Measurements from ENCODE around the gene CYTL1. TPM values are rescaled to one million over a fixed set of nuclear protein-coding genes. Genes with fewer than 3 reads are reported as not detected.

Gene CYTL1
- total RNA-seq, 6 experiments from 2014 or later, result not detected

DNA sequence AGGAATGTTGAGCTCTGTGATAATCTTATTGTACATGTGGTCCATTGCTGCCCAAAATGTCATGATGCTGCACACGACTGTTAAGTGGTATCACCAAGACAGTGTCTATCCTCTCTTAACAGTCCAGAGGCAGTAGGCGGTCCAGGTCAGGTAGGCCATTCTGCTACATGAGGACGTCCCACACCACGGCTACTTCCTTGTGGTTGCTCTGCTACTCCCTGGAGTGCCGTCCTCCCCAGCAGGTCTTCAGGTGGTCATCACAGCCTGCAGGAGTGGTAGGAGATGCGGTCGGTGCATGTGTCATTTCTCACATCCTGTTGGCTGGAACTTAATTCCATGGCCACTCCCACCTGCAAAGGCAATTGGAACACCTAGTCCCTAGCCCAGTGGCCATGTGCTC lies 20.5 kb upstream of the CYTL1 start:
- H3K36me3 Mint-ChIP-seq (ENCODE audit: low read depth), result no peaks in the 10 kb centered on the region
- DNase-seq, result no peak
- no peaks in the 10 kb centered on the region for H3K9me3 Mint-ChIP-seq
- peaks cover 22% of the 10 kb centered on the region for H3K27me3 Mint-ChIP-seq (ENCODE audit: insufficient read depth)
- TF ChIP-seq, protein P1, sequence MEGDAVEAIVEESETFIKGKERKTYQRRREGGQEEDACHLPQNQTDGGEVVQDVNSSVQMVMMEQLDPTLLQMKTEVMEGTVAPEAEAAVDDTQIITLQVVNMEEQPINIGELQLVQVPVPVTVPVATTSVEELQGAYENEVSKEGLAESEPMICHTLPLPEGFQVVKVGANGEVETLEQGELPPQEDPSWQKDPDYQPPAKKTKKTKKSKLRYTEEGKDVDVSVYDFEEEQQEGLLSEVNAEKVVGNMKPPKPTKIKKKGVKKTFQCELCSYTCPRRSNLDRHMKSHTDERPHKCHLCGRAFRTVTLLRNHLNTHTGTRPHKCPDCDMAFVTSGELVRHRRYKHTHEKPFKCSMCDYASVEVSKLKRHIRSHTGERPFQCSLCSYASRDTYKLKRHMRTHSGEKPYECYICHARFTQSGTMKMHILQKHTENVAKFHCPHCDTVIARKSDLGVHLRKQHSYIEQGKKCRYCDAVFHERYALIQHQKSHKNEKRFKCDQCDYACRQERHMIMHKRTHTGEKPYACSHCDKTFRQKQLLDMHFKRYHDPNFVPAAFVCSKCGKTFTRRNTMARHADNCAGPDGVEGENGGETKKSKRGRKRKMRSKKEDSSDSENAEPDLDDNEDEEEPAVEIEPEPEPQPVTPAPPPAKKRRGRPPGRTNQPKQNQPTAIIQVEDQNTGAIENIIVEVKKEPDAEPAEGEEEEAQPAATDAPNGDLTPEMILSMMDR (IDR thresholded peaks at IDR 0.05), result no peak
- H3K27ac Mint-ChIP-seq, result no peak overlapping the region
- H3K4me3 Mint-ChIP-seq, result no peak overlapping the region
- peaks cover 31% of the 10 kb centered on the region for H3K4me1 Mint-ChIP-seq (ENCODE audit: low read depth)

DNA sequence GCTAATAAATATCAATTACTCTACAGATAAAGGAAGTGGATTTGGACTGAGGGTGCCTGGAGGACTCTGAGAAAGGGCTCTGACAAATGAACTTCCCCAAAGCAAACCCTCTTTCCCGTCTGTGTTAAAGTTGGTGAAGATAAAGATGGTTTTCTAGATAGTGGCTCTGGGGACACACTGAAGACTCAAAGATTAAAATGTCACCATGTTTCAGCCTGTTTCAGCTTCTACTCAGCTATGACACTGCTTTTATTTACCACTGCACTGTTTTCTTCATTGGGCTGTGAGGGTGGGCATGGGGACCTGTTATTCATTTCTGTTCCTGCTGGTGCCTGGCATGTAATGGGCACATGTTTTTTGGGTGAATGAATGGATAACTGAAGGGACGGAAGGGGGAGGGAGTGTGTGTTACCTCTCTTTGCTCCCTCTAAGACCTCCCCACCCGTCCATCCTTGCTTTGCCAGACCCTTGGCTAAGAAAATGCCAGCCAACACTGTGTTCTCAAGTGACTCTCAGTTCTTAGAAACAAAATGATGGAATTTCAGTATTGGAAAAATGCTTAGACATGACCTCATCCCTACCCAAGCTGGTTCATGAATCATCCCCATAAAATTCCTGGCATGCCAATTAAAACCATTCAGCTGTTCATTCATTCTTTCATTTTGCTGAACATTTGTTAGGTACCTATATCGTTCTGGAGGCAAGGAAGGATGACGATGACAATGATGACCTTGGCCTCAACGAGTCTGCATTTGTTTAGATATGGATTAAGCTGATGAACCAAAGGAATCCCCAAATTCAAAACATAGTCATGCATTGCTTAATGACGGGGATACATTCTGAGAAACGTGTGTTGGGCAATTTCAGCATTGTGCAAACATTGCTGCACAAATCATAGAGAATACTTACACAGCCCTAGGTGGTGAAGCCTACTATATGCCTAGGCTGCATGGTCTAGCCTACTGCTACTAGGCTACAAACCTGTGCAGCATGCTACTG lies 18.6 kb upstream of the CYTL1 start:
- TF ChIP-seq, protein P1 (IDR thresholded peaks at IDR 0.05), result no peak
- no peaks in the 10 kb centered on the region for H3K36me3 Mint-ChIP-seq (ENCODE audit: low read depth)
- H3K27me3 Mint-ChIP-seq (ENCODE audit: insufficient read depth), result peaks cover 15% of the 10 kb centered on the region; the same call in 1 of the 2 replicates
- H3K4me1 Mint-ChIP-seq (ENCODE audit: low read depth), result peaks cover 47% of the 10 kb centered on the region
- DNase-seq, result peak; percentile 94
- H3K4me3 Mint-ChIP-seq, result peak overlapping the region; percentile 57; the same call in 1 of the 2 replicates
- peak overlapping the region; percentile 78 for H3K27ac Mint-ChIP-seq
- no peaks in the 10 kb centered on the region for H3K9me3 Mint-ChIP-seq

DNA sequence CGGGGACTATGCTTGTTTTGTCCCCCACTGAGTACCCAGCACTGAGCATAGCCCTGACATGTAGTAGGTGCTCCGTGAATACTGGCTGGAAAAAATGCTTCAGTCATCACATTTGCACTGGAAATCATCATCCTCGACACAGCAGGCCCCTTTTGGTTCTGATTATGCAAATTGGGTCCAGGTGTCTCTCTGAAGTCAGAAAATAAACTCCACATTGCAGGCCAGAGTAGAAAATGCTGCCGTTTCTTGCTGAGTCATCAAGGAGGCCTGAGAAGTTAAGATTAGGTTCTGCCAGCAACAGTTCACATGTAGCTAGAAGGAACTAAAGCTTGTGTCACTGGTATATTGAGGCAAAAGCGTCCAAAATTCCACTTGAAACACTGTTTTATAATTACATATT lies 17.0 kb upstream of the CYTL1 start:
- peaks cover 47% of the 10 kb centered on the region for H3K4me1 Mint-ChIP-seq (ENCODE audit: low read depth)
- DNase-seq, result peak; percentile 7
- peaks cover 12% of the 10 kb centered on the region; the same call in 1 of the 2 replicates for H3K27me3 Mint-ChIP-seq (ENCODE audit: insufficient read depth)
- H3K36me3 Mint-ChIP-seq (ENCODE audit: low read depth), result no peaks in the 10 kb centered on the region
- H3K27ac Mint-ChIP-seq, result no peak overlapping the region
- H3K9me3 Mint-ChIP-seq, result no peaks in the 10 kb centered on the region
- TF ChIP-seq, protein P1 (IDR thresholded peaks at IDR 0.05), result no peak
- no peak overlapping the region for H3K4me3 Mint-ChIP-seq

DNA sequence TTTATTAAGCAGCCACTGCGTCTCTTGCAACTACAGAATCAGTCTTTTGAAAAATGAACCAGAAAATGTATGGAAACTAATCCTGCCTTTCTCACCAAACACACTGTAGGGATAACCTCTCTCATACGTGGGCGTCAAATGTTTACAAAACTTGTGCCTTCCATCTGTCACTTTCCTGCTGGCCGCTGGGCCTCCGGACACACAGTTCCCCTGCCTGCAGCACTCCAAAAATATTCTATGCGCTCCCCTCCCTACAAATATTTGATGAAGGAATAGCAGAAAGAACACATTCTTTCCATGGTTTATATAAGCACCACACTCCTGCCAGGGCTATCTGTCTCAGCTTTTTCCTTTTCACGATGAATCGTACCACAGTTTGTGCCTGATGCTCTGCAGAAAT lies 14.9 kb upstream of the CYTL1 start:
- H3K27me3 Mint-ChIP-seq (ENCODE audit: insufficient read depth), result peaks cover 26% of the 10 kb centered on the region
- H3K4me1 Mint-ChIP-seq (ENCODE audit: low read depth), result peaks cover 47% of the 10 kb centered on the region
- H3K27ac Mint-ChIP-seq, result peak overlapping the region; percentile 37; the same call in 1 of the 2 replicates
- H3K9me3 Mint-ChIP-seq, result no peaks in the 10 kb centered on the region
- DNase-seq, result no peak
- no peaks in the 10 kb centered on the region for H3K36me3 Mint-ChIP-seq (ENCODE audit: low read depth)
- no peak overlapping the region for H3K4me3 Mint-ChIP-seq
- TF ChIP-seq, protein P1 (IDR thresholded peaks at IDR 0.05), result no peak

DNA sequence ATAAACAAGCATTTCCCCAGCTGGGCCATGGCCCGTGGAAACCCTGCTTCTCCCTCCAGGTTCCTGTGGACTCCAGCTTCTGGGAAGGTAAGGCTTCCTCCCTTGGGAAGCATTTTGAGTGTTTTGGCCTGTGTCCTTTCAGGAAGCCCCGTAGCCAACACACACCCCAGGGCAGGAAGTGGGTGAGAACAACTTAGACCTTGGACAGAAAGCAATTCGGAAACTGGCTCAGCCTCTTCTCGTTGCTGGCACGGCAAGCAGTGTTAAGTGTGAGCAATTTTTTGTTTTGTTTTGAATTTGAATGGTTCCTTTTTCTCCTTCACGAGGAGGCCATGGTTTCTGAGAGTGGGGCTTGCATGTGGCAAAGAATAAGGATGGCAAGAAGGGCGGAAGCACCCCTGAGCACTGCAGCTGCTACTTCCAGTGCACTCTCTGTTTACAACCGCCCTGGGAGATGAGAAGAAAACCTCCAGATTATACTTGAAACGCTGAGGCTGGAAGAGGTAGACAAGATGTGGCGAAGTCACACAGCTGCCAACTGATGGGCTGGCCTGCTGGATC lies 14.1 kb upstream of the CYTL1 start:
- Mint-ChIP-seq H3K36me3 (ENCODE audit: low read depth) (no peaks in the 10 kb centered on the region), H3K27me3 (ENCODE audit: insufficient read depth) (peaks cover 28% of the 10 kb centered on the region), H3K9me3 (no peaks in the 10 kb centered on the region), H3K4me3 (no peak overlapping the region), H3K4me1 (ENCODE audit: low read depth) (peaks cover 42% of the 10 kb centered on the region), H3K27ac (no peak overlapping the region)
- DNase-seq, result no peak
- TF ChIP-seq, protein P1 (IDR thresholded peaks at IDR 0.05), result no peak

Measured in HFFc6 (cell line).